Type B pancreatic cell (in vitro differentiated cells): ENCODE results near the gene TTLL12. TPM values are rescaled to one million over a fixed set of nuclear protein-coding genes. Genes with fewer than 3 reads are reported as not detected.
A peak's percentile ranks its signal among the peaks of the same experiment; 100 is the strongest.

Source experiments
- DNase-seq: peaks from one replicate; pipeline ENCODE4 v3.0.0; 2021; ENCODE audit warnings: mixed read lengths; ENCODE audit not compliant: unreplicated experiment; ENCODE audit errors: extremely low spot score
- H3K27ac Mint-ChIP-seq: 2 replicates; pipeline ENCODE4 v1.8.0; 2021; ENCODE audit warnings: mild to moderate bottlenecking, mixed read lengths
- H3K27me3 Mint-ChIP-seq: 2 replicates; pipeline ENCODE4 v1.8.0; 2021; ENCODE audit warnings: mixed read lengths
- H3K36me3 Mint-ChIP-seq: 2 replicates; pipeline ENCODE4 v1.8.0; 2021; ENCODE audit warnings: mixed read lengths
- H3K4me1 Mint-ChIP-seq: one replicate; pipeline ENCODE4 v1.8.0; 2021; ENCODE audit warnings: mixed read lengths; ENCODE audit not compliant: unreplicated experiment
- H3K4me3 Mint-ChIP-seq: 2 replicates; pipeline ENCODE4 v1.8.0; 2021; ENCODE audit warnings: mild to moderate bottlenecking, mixed read lengths
- H3K9me3 Mint-ChIP-seq: 2 replicates; pipeline ENCODE4 v1.8.0; 2021; ENCODE audit warnings: mixed read lengths
- total RNA-seq: library from RNA; stranded (reverse); gene quantifications from 2 replicates; pipeline ENCODE4 v1.2.1, GENCODE V29; 2021; ENCODE audit warnings: low replicate concordance
- TF ChIP-seq, protein P1 (sequence below): fragments of 200-600 bp; sonication (generic); conservative IDR thresholded peaks from 2 replicates; pipeline ENCODE4 v1.5.0; 2021; ENCODE audit warnings: antibody characterized with exemption, mild to moderate bottlenecking

The TTLL12 gene
- total RNA-seq, 1 donor from 2014 or later = 57.3 TPM

DNA sequence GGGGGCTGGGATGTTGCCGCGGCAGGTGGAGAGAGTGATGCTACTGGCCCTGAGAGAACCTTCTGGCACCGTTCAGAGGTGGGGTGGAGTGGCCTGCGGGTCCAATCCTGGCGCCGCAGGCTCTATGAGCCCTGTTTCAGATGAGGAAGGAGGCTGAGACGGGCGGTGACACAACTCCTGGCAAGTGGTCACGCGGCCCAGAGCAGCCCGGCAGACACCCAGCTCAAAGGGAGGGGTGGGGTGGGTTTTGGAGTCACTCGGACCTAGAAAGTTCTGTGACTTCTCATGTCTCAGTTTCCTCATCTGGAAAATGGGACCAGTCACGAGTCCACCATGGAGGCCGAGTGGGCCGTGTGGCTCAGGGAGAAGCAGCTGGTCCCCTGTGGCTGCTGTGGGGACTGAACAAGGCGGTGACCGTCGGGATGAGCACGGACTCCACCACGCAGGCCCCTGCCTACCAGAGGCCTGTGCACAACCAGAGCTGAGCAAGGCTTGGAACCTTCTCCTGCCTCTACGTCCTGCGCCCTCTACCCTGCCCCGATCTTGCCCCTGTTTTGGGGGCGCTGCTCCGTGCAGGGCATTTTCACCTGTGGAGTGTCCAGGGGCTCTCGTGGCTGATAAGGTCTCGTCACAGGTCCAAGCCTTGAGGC is 31.9 kb downstream of the TTLL12 start:
- H3K27ac Mint-ChIP-seq = no peak overlapping the region
- no peaks in the 10 kb centered on the region for H3K36me3 Mint-ChIP-seq
- peaks cover 13% of the 10 kb centered on the region for H3K4me1 Mint-ChIP-seq
- no peaks in the 10 kb centered on the region for H3K9me3 Mint-ChIP-seq
- H3K27me3 Mint-ChIP-seq = peaks cover 3% of the 10 kb centered on the region
- TF ChIP-seq, protein P1, sequence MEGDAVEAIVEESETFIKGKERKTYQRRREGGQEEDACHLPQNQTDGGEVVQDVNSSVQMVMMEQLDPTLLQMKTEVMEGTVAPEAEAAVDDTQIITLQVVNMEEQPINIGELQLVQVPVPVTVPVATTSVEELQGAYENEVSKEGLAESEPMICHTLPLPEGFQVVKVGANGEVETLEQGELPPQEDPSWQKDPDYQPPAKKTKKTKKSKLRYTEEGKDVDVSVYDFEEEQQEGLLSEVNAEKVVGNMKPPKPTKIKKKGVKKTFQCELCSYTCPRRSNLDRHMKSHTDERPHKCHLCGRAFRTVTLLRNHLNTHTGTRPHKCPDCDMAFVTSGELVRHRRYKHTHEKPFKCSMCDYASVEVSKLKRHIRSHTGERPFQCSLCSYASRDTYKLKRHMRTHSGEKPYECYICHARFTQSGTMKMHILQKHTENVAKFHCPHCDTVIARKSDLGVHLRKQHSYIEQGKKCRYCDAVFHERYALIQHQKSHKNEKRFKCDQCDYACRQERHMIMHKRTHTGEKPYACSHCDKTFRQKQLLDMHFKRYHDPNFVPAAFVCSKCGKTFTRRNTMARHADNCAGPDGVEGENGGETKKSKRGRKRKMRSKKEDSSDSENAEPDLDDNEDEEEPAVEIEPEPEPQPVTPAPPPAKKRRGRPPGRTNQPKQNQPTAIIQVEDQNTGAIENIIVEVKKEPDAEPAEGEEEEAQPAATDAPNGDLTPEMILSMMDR = no peak
- no peak overlapping the region for H3K4me3 Mint-ChIP-seq
- no peak for DNase-seq

DNA sequence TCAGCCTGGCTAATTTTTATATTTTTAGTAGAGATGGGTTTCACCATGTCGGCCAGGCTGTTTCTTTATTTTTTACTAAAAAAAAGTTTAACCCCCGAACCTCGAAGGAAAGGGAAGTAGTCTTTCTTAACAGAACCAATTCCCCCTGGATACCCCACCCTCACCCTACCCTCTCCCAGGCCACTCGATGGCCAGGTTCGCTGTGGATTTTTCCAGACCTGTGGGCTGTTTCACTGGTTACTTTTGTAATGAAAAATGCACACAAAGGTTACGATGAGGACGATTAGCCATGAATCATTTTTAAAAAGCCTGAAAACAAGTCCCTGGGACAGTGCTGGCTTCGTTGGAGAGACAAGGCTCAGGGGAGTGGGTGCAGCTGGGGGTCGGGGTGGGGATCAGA is 33.0 kb downstream of the TTLL12 start:
- H3K27ac Mint-ChIP-seq = no peak overlapping the region
- no peak for DNase-seq
- H3K4me1 Mint-ChIP-seq = peaks cover 13% of the 10 kb centered on the region
- no peaks in the 10 kb centered on the region for H3K36me3 Mint-ChIP-seq
- peaks cover 3% of the 10 kb centered on the region for H3K27me3 Mint-ChIP-seq
- H3K9me3 Mint-ChIP-seq = no peaks in the 10 kb centered on the region
- TF ChIP-seq, protein P1 = no peak
- no peak overlapping the region for H3K4me3 Mint-ChIP-seq

DNA sequence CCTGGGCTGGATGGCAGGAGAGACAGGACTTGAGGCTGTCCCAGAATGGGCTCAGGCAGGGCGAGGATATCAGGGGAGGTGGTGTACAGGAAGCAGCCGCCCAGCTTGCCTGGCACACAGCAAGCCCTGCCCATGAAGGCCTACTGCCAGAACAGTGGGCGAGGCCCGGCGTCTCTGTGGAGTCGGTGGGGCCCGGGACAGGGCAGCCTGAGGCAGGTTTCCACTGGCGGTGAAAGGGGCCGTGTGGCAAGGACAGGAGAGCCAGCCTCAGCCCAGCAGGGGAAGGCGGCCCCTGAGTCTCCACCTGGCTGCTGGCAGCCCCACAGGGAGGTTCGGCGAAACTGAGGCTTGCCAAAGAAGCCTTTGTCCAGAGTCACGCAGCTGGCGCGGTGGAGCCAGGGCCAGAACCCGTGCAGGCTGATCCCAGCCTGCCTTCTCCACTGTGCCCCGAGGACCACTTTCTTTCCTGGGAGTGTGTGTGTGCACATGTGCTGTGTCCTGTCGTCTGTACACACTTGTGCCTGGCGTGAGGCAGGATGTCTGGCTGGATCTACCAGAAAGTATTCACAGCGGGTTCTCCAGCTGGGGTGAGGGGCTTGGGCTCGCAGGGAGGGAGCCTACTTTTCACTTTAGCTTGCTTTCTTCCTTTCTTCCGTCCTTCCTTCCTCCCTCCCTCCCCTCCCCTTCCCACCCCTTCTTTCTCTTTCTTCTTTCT is 34.4 kb downstream of the TTLL12 start:
- no peaks in the 10 kb centered on the region for H3K9me3 Mint-ChIP-seq
- H3K36me3 Mint-ChIP-seq = no peaks in the 10 kb centered on the region
- no peak for DNase-seq
- no peak overlapping the region for H3K27ac Mint-ChIP-seq
- TF ChIP-seq, protein P1 = no peak
- H3K4me1 Mint-ChIP-seq = peaks cover 9% of the 10 kb centered on the region
- H3K4me3 Mint-ChIP-seq = peak overlapping the region; percentile 84
- H3K27me3 Mint-ChIP-seq = peaks cover 3% of the 10 kb centered on the region

DNA sequence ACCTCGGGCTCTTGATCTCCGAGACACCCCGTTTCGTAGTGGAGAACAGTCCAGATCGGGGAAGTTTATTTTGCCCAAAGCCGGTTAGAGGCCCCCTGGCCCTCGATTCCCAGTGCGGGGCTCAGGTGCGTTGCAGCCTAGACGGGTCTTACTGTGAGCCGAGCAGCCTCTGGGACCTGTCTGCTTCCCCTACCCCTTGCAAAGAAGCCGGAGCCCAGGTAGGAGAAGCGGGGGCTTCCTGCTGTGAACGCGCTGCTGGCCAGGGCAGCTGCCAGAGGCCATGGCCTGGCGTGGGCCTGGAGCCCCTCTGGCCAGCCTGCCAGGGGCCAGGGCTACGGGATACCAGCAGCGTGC is 35.0 kb downstream of the TTLL12 start:
- H3K36me3 Mint-ChIP-seq = no peaks in the 10 kb centered on the region
- TF ChIP-seq, protein P1 = no peak
- H3K27me3 Mint-ChIP-seq = peaks cover 3% of the 10 kb centered on the region
- no peak overlapping the region for H3K27ac Mint-ChIP-seq
- H3K9me3 Mint-ChIP-seq = no peaks in the 10 kb centered on the region
- peaks cover 9% of the 10 kb centered on the region for H3K4me1 Mint-ChIP-seq
- DNase-seq = no peak
- H3K4me3 Mint-ChIP-seq = peak overlapping the region; percentile 34

DNA sequence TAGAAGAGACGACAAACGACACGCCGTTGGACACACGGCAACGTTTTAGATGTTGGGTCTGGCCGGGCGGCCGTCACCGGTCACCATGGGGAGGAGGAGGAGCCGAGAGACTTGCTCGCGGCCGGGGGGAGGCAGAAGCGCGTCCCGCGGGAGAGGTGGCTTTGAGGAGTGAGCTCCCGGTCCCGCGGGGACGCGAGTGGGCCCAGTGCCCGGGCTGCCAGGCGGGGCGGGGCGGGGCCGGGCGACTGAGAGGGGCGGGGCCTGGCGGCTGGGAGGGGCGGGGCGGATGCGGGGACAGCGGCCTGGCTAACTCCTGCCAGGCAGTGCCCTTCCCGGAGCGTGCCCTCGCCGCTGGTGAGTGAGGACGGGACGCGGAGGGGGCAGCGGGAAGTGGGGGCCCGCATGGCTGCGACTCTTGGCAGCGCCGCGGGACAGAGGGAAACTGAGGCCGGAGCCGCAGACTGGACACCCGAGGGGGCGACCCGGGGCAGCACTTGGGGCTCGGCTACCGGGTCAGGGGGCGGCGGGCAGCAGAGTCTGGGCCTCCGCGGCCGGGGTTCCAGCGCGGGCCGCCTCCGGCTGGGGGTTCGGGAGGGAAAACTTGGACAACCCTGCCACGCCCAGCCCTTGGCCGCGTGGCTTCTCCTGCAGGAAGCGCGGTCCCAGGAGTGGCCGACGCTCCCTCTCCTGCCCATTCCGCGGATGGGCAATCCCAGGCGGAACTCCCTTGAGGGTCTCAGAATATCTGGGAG is 35.5 kb downstream of the TTLL12 start, which contains the start of gene TSPO:
Gene TSPO (plus strand): TSS at position 309 of the 752 bp plus-strand sequence. CDS start 7,680 bp downstream, outside the sequence.
- peak within 1 kb of the TSS; percentile 72 for H3K27ac Mint-ChIP-seq

More for the DNA sequence above, 35.5 kb downstream of the TTLL12 start, which contains the start of gene TSPO:
- Mint-ChIP-seq H3K36me3 (no peaks in the 10 kb centered on the region), H3K27me3 (peaks cover 3% of the 10 kb centered on the region), H3K9me3 (no peaks in the 10 kb centered on the region), H3K4me3 (peak within 1 kb of the TSS; percentile 87), H3K4me1 (peaks cover 9% of the 10 kb centered on the region)
- DNase-seq = no peak
- TF ChIP-seq, protein P1 = no peak
